ENCODE data around the gene HBQ1. TPM values are rescaled to one million over a fixed set of nuclear protein-coding genes. Genes with fewer than 3 reads are reported as not detected.

HBQ1 gene
- total RNA-seq, 1 experiment from 2014 or later, result 10.4 TPM

GRCh38 chr16:142405-142967, 37.8 kb upstream of the HBQ1 start:
- H3K4me3 ChIP-seq (ENCODE audit: low read depth in 2 of 2, low read length in 2 of 2), result no peak overlapping the region
- ATAC-seq (no peak), DNase-seq (ENCODE audit: low read depth, low spot score) (no peak)
- in situ Hi-C loops (cut with HindIII; ENCODE audit: low pct_unique_long_range_greater_than_20kb, low sequenced_read_pairs) (no loop called here), intact Hi-C loops (cut with micrococcal nuclease; ENCODE audit: unreplicated experiment) (no loop called here)
- no peaks in the 10 kb centered on the region; the same call in 1 of the 2 replicates for H3K36me3 ChIP-seq (ENCODE audit: control insufficient read depth, insufficient read depth, low read length)
- no peaks in the 10 kb centered on the region for H3K27me3 ChIP-seq (ENCODE audit: control insufficient read depth, insufficient read depth, low read length)
- no peak overlapping the region for H3K27ac ChIP-seq (ENCODE audit: low read length)
- H3K4me1 ChIP-seq (ENCODE audit: control insufficient read depth, insufficient read depth, low read length), result no peaks in the 10 kb centered on the region
- TF ChIP-seq SIN3A (IDR thresholded peaks at IDR 0.05; ENCODE audit: borderline replicate concordance, insufficient read depth, low read depth, low read length) (no peak), POLR2AphosphoS5 (IDR thresholded peaks at IDR 0.05; ENCODE audit: low read depth, low read length) (no peak), TCF7L2 (IDR thresholded peaks at IDR 0.05; ENCODE audit: low read depth, low read length) (no peak), CTCF (IDR thresholded peaks at IDR 0.05) (no peak)
- TF ChIP-seq, protein P1, sequence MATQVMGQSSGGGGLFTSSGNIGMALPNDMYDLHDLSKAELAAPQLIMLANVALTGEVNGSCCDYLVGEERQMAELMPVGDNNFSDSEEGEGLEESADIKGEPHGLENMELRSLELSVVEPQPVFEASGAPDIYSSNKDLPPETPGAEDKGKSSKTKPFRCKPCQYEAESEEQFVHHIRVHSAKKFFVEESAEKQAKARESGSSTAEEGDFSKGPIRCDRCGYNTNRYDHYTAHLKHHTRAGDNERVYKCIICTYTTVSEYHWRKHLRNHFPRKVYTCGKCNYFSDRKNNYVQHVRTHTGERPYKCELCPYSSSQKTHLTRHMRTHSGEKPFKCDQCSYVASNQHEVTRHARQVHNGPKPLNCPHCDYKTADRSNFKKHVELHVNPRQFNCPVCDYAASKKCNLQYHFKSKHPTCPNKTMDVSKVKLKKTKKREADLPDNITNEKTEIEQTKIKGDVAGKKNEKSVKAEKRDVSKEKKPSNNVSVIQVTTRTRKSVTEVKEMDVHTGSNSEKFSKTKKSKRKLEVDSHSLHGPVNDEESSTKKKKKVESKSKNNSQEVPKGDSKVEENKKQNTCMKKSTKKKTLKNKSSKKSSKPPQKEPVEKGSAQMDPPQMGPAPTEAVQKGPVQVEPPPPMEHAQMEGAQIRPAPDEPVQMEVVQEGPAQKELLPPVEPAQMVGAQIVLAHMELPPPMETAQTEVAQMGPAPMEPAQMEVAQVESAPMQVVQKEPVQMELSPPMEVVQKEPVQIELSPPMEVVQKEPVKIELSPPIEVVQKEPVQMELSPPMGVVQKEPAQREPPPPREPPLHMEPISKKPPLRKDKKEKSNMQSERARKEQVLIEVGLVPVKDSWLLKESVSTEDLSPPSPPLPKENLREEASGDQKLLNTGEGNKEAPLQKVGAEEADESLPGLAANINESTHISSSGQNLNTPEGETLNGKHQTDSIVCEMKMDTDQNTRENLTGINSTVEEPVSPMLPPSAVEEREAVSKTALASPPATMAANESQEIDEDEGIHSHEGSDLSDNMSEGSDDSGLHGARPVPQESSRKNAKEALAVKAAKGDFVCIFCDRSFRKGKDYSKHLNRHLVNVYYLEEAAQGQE (IDR thresholded peaks at IDR 0.05; ENCODE audit: insufficient read depth in 1 of 2, low read depth in 2 of 2, low read length in 1 of 2), result no peak
- H3K9me3 ChIP-seq (ENCODE audit: control insufficient read depth, insufficient read depth, low read depth, low read length), result no peaks in the 10 kb centered on the region
- ChIA-PET POLR2A (interaction anchor here (0.6 kb wide), 1 partner anchor 23 kb away, joined by 3 read pairs; no protein-coding TSS in a partner anchor), CTCF (no interaction called here)
- no TSS peak for BruUV-seq (replicated peaks)

GRCh38 chr16:143047-143446, 37.2 kb upstream of the HBQ1 start:
- POLR2A ChIA-PET, result interaction anchor here (0.6 kb wide), 1 partner anchor 24 kb away, joined by 3 read pairs; no protein-coding TSS in a partner anchor
- TF ChIP-seq TCF7L2 (IDR thresholded peaks at IDR 0.05; ENCODE audit: low read depth, low read length) (no peak), SIN3A (IDR thresholded peaks at IDR 0.05; ENCODE audit: borderline replicate concordance, insufficient read depth, low read depth, low read length) (no peak), CTCF (IDR thresholded peaks at IDR 0.05) (no peak), POLR2AphosphoS5 (IDR thresholded peaks at IDR 0.05; ENCODE audit: low read depth, low read length) (no peak)
- TF ChIP-seq, protein P1 (IDR thresholded peaks at IDR 0.05; ENCODE audit: insufficient read depth in 1 of 2, low read depth in 2 of 2, low read length in 1 of 2), result no peak
- Histone ChIP-seq H3K9me3 (ENCODE audit: control insufficient read depth, insufficient read depth, low read depth, low read length) (no peaks in the 10 kb centered on the region), H3K27me3 (ENCODE audit: control insufficient read depth, insufficient read depth, low read length) (no peaks in the 10 kb centered on the region), H3K27ac (ENCODE audit: low read length) (no peak overlapping the region), H3K4me3 (ENCODE audit: low read depth in 2 of 2, low read length in 2 of 2) (no peak overlapping the region), H3K4me1 (ENCODE audit: control insufficient read depth, insufficient read depth, low read length) (no peaks in the 10 kb centered on the region), H3K36me3 (ENCODE audit: control insufficient read depth, insufficient read depth, low read length) (no peaks in the 10 kb centered on the region)
- in situ Hi-C loops (cut with HindIII; ENCODE audit: low pct_unique_long_range_greater_than_20kb, low sequenced_read_pairs) (no loop called here), intact Hi-C loops (cut with micrococcal nuclease; ENCODE audit: unreplicated experiment) (no loop called here)
- no TSS peak for BruUV-seq (replicated peaks)
- ATAC-seq (no peak), DNase-seq (ENCODE audit: low read depth, low spot score) (no peak)
- CTCF ChIA-PET, result interaction anchor here (0.6 kb wide), 1 partner anchor 39 kb away, joined by 7 read pairs; no protein-coding TSS in a partner anchor

Measured in Panc1 (cell line).